CD4-positive, CD25-positive, alpha-beta regulatory T cell (primary cell): Measurements from ENCODE around the gene WNT9A. TPM values are rescaled to one million over a fixed set of nuclear protein-coding genes. Genes with fewer than 3 reads are reported as not detected.

Experiments
- ATAC-seq, 2 donors: fragments of 150-1000 bp; cut with Tn5 transposase; one replicate each; pipeline ENCODE4 v1.10.0; 2021; ENCODE audit warnings: low read depth in 2 of 2, moderate number of reproducible peaks in 2 of 2, moderate library complexity in 1 of 2
- DNase-seq, 3 donors: peaks; one replicate each; pipeline versions ENCODE4 v3.0.0 to v3.0.0-alpha.2; 2012 to 2022; ENCODE audit warnings: mixed read lengths in 1 of 3
- H3K27ac ChIP-seq: one replicate; pipeline ENCODE4 v1.7.0; 2013; ENCODE audit warnings: mild to moderate bottlenecking, low read length; ENCODE audit not compliant: insufficient read depth, poor library complexity, severe bottlenecking
- H3K27me3 ChIP-seq: one replicate; pipeline ENCODE4 v1.7.0; 2013; ENCODE audit warnings: low read length; ENCODE audit not compliant: control insufficient read depth, insufficient read depth
- H3K36me3 ChIP-seq: one replicate; pipeline ENCODE4 v1.7.0; 2013; ENCODE audit warnings: mild to moderate bottlenecking, low read length, moderate library complexity; ENCODE audit not compliant: control insufficient read depth, insufficient read depth
- H3K4me1 ChIP-seq: 2 replicates; pipeline ENCODE4 v1.7.0; 2013; ENCODE audit warnings: mild to moderate bottlenecking, low read length; ENCODE audit not compliant: insufficient read depth, control insufficient read depth, poor library complexity, severe bottlenecking
- H3K4me3 ChIP-seq: one replicate; pipeline ENCODE4 v1.7.0; 2013; ENCODE audit warnings: low read depth, mild to moderate bottlenecking, low read length, moderate library complexity
- H3K9me3 ChIP-seq, 2 experiments: 1 replicate in 1 of 2; 2 replicates in 1 of 2; pipeline ENCODE4 v1.7.0; 2013; ENCODE audit warnings: low read length in 2 of 2, mild to moderate bottlenecking in 1 of 2, moderate library complexity in 1 of 2; ENCODE audit not compliant: control insufficient read depth in 2 of 2
- H3K27ac Mint-ChIP-seq, 3 donors: one replicate each; pipeline ENCODE4 v1.8.0; 2020 to 2022; ENCODE audit warnings: mild to moderate bottlenecking in 3 of 3, mixed read lengths in 3 of 3, moderate library complexity in 2 of 3
- H3K27me3 Mint-ChIP-seq: one replicate; pipeline ENCODE4 v1.8.0; 2022; ENCODE audit warnings: mild to moderate bottlenecking, mixed read lengths
- H3K36me3 Mint-ChIP-seq: one replicate; pipeline ENCODE4 v1.8.0; 2020; ENCODE audit warnings: mixed read lengths
- H3K4me1 Mint-ChIP-seq, 4 donors: one replicate each; pipeline ENCODE4 v1.8.0; 2020 to 2022; ENCODE audit warnings: mixed read lengths in 4 of 4, mild to moderate bottlenecking in 1 of 4
- H3K4me3 Mint-ChIP-seq, 4 donors: one replicate each; pipeline ENCODE4 v1.8.0; 2020 to 2022; ENCODE audit warnings: mild to moderate bottlenecking in 4 of 4, mixed read lengths in 4 of 4, moderate library complexity in 3 of 4
- H3K9me3 Mint-ChIP-seq, 7 donors: one replicate each; pipeline ENCODE4 v1.8.0; 2020 to 2022; ENCODE audit warnings: mixed read lengths in 7 of 7, mild to moderate bottlenecking in 3 of 7, moderate library complexity in 2 of 7
- polyA plus RNA-seq, 4 donors: library from polyadenylated mRNA; unstranded; fragments of 300-500 nt; fragmentation: Illumina TruSeq; gene quantifications; one replicate each; pipeline ENCODE4 v1.2.3, GENCODE V29; 2021
- total RNA-seq: library from RNA; stranded (reverse); gene quantifications from one replicate; pipeline ENCODE4 v1.2.3, GENCODE V29; 2022

The WNT9A gene
- total and polyA plus RNA-seq, 5 donors from 2014 or later = 0.20 TPM; not detected in 4

DNA sequence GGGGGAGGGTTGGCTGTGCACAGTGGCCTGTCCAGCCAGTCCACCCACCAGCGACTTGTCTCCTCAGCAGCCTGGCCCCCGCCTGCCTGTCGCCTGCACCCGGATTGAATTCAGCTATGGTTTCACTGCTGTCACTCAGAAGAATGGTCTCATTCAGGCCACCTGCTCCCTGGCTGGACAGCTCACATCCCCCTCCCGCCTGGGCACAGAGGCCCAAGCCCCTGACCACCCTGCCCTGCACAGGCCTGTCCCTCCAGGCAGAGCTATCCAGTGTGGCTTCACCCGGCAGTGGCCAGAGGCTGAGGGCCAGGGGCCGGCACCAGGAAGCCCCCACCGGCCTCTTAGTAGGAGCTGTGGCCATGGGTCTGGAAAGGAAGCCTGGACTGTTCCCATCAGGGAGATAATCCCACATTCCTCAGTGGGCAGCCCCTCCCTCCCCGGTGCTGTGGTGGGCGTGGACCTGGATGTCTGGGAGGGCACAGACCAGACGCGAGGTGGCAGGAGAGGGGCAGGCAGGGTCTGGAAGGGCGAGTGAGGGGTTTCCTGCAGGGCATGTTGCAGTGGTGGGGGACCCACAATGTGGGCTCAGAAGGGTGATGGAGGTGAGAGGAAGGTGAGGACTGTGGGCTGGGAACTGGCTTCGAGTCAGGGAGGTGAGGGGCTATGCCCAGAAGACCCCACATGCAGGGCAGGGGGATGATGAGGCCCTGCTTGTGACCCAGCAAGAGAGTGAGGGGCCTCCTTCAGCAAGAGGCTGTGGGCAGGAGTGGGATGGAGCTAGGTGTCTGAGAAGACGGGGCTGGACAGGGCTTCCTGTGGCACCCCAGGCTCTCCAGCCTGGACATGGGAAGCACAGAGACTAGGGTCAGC, 30.4 kb downstream of the WNT9A start:
- no peaks in the 10 kb centered on the region for H3K27me3 ChIP-seq
- no peak overlapping the region for H3K4me3 Mint-ChIP-seq
- H3K4me3 ChIP-seq = no peak overlapping the region
- no peaks in the 10 kb centered on the region for H3K36me3 Mint-ChIP-seq
- H3K27me3 Mint-ChIP-seq = peaks cover 1% of the 10 kb centered on the region
- H3K4me1 ChIP-seq = no peaks in the 10 kb centered on the region
- H3K36me3 ChIP-seq = no peaks in the 10 kb centered on the region
- H3K9me3 Mint-ChIP-seq = no peaks in the 10 kb centered on the region
- ATAC-seq (no peak), DNase-seq (no peak)
- H3K9me3 ChIP-seq = no peaks in the 10 kb centered on the region
- H3K27ac Mint-ChIP-seq = no peak overlapping the region
- H3K4me1 Mint-ChIP-seq = peaks cover 0 to 8% (median 3%) of the 10 kb centered on the region in 4 donors
- no peak overlapping the region for H3K27ac ChIP-seq

DNA sequence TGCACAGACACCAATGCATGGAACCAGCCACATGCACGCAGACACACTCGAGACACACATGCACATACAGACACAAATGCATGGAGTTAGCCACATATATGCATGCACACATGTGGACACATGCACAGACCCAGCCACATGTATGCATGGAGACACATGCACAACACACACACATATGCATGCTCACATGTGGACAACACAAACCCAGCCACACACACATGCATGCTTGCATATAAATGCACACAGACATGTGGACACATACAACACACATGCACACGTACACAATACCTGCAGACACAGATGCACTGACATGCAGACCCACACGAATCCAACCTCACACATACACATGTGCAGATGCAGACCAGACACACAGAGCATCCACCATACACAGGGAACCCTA, 31.1 kb downstream of the WNT9A start:
- Histone ChIP-seq H3K4me3 (no peak overlapping the region), H3K36me3 (no peaks in the 10 kb centered on the region), H3K27ac (no peak overlapping the region), H3K27me3 (no peaks in the 10 kb centered on the region), H3K4me1 (no peaks in the 10 kb centered on the region), H3K9me3 (no peaks in the 10 kb centered on the region)
- H3K36me3 Mint-ChIP-seq = no peaks in the 10 kb centered on the region
- H3K27ac Mint-ChIP-seq = no peak overlapping the region
- no peak overlapping the region for H3K4me3 Mint-ChIP-seq
- DNase-seq = no peak
- H3K27me3 Mint-ChIP-seq = peaks cover 4% of the 10 kb centered on the region
- no peak for ATAC-seq
- H3K4me1 Mint-ChIP-seq = peaks cover 0 to 8% (median 3%) of the 10 kb centered on the region in 4 donors
- no peaks in the 10 kb centered on the region for H3K9me3 Mint-ChIP-seq

DNA sequence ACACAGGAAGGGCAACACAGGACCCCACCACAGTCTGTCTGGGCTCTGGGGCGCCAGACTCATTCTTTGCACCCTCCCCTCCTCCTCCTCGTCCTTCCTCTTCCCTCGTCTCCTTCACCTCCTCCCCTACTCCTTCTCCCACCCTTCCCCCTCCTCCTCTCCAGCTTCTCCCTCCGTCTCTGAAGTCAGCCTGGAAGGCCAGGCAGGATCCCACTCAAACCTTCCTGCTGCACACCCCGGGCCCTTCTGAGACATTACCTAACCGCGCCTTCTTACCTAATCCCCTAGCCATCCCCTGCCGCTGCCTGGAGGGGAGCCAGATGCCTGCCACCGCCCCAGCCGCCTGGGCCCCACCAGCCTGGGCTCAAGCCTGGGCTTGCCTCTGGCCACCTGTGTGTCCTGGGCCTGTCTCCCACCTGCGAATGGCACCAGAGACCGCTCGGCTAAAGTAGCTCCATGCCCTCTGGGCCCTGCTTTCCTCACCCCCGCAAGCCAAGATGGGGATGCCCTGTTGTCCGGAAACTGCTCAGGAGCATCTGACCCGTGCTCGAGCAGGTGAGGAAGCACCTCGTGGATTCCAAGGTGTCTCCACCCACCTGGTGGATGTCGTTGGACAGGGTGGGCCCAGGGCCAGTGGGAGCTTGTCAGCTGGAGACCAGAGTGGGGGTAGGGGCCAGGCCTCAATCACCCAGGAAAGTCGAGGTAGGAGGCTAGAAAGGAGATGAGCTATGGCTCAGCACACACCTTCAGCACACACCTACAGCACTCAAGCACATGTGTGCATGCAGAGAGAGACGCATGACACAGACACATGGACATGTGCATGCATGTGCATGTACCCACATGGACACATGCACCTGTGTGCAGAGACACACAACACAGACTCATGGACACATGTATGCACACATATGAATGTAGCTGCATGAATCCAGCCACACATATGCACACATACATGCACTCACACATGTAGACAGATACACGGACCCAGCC, 31.9 kb downstream of the WNT9A start:
- ATAC-seq = no peak
- Mint-ChIP-seq H3K4me1 (peaks cover 0 to 8% (median 3%) of the 10 kb centered on the region in 4 donors), H3K4me3 (no peak overlapping the region), H3K9me3 (no peaks in the 10 kb centered on the region), H3K27me3 (peaks cover 4% of the 10 kb centered on the region), H3K27ac (peak overlapping the region in 1 of 3 donors; percentile 6), H3K36me3 (no peaks in the 10 kb centered on the region)
- Histone ChIP-seq H3K27me3 (no peaks in the 10 kb centered on the region), H3K4me1 (no peaks in the 10 kb centered on the region), H3K36me3 (no peaks in the 10 kb centered on the region), H3K9me3 (no peaks in the 10 kb centered on the region), H3K27ac (no peak overlapping the region), H3K4me3 (no peak overlapping the region)
- DNase-seq = no peak

DNA sequence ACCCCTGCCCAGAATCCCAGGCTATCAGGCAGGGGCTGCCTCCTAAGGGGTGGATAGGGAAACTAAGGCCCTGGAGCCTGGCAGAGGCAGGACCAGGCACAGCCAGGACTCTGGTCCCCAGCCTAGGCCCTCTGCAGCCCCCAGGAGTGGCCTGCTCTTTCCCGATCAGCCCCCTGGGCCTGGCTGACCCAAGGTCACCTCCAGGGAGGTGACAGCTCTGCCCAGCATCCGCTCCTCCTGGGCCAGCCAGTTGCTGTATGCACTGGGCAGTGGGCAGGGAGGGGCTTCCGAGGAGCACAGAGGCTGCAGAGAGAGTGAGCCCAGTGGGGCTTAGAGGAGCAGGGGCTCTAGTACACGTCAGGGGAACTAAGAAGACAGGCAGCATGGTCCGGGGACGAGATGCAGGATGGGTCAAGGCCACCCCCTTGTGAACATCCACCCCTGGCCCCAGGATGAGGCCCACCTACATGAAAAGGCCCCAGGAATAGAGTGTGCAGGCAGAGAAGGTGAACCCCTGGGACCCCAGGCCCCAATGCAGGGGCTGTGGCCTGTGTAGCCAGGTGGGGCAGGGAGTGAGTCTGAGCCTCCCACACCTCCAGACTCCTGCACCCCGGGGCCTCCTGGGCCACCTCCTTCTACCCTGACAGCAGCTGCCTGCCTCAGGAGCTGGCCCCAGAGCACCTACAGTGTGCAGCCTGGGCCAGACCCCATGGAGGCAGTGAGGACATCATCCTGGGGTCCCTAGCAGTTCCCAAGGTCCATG, 32.8 kb downstream of the WNT9A start:
- Mint-ChIP-seq H3K4me1 (peaks cover 0 to 8% (median 3%) of the 10 kb centered on the region in 4 donors), H3K36me3 (no peaks in the 10 kb centered on the region), H3K4me3 (no peak overlapping the region), H3K27ac (no peak overlapping the region), H3K9me3 (no peaks in the 10 kb centered on the region), H3K27me3 (peaks cover 4% of the 10 kb centered on the region)
- Histone ChIP-seq H3K27ac (no peak overlapping the region), H3K27me3 (no peaks in the 10 kb centered on the region), H3K4me3 (no peak overlapping the region), H3K36me3 (no peaks in the 10 kb centered on the region), H3K4me1 (no peaks in the 10 kb centered on the region), H3K9me3 (no peaks in the 10 kb centered on the region)
- no peak for ATAC-seq
- DNase-seq = no peak

DNA sequence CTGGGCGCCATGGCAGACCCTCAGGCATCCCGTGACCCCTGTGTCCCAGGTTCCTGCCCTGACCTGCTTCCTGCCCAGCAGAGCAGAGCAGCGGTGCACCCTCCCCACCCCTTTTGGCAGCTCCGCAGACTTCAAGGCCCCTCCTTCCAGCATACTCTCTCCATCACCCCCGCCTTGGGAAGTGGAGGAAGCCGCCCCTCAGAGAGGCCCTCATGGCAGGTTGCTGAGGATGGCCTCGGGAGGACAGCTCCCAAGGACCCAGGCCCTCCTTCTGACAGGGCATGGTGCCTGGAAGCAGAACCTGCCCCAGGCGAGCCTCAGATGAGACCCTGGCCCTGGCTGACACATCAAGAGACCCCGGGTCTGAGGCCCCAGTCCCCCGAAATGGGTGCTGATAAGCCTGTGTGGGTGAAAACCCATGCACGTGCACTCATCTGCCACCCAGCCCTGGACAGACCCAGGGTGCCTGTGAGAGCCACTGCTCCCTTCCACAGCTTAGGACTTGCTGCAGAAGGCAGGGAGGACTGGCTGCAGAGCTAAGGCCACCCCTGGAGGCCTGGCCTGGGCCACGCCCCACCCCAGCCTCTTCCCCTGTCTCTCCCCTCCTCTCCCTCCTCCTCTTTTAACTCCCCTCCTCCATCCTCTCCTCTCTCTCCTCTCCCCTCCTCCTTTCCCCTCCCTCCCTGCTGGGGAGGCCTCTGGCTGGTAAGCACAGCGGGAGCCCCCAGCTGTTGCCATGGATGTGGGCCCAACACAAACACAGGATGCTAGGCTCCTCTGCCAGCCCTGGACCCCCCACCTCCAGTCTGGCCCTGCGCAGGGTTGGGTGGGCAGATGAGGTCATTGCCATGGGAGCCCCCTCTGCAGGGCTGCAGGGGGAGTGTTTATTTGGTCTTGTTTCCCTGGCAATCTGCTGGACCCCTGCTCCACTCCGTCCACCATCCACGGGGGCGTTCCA, 33.7 kb downstream of the WNT9A start:
- H3K4me3 ChIP-seq = no peak overlapping the region
- H3K4me1 ChIP-seq = no peaks in the 10 kb centered on the region
- Mint-ChIP-seq H3K36me3 (no peaks in the 10 kb centered on the region), H3K9me3 (no peaks in the 10 kb centered on the region), H3K27ac (no peak overlapping the region), H3K4me1 (peaks cover 1 to 6% (median 4%) of the 10 kb centered on the region in 4 donors), H3K4me3 (no peak overlapping the region), H3K27me3 (peaks cover 4% of the 10 kb centered on the region)
- no peaks in the 10 kb centered on the region for H3K27me3 ChIP-seq
- ATAC-seq = no peak
- no peaks in the 10 kb centered on the region for H3K36me3 ChIP-seq
- H3K27ac ChIP-seq = no peak overlapping the region
- DNase-seq = no peak
- no peaks in the 10 kb centered on the region for H3K9me3 ChIP-seq

DNA sequence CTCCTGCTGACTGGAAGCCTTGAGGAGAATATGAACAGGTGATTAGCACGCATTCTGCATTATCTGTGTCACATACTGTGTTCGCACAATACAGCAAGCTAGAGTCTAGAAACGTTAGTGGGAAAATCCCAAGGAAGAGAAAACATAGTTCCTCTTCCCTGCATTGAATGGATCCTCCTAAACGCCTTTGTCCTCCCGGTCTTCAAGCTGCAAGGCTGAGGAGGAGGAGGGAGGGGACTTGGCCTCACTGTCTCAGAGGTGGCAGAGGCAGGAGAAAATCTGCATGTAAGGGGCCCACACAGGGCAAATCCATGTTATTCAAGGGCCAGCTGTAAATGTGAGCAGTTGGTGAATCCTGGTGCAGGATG, 34.4 kb downstream of the WNT9A start:
- H3K9me3 Mint-ChIP-seq = no peaks in the 10 kb centered on the region
- Histone ChIP-seq H3K36me3 (no peaks in the 10 kb centered on the region), H3K9me3 (no peaks in the 10 kb centered on the region), H3K27ac (no peak overlapping the region), H3K4me1 (no peaks in the 10 kb centered on the region), H3K4me3 (no peak overlapping the region), H3K27me3 (no peaks in the 10 kb centered on the region)
- no peaks in the 10 kb centered on the region for H3K36me3 Mint-ChIP-seq
- DNase-seq (no peak), ATAC-seq (no peak)
- H3K4me3 Mint-ChIP-seq = no peak overlapping the region
- H3K27ac Mint-ChIP-seq = no peak overlapping the region
- peaks cover 10% of the 10 kb centered on the region for H3K27me3 Mint-ChIP-seq
- H3K4me1 Mint-ChIP-seq = peaks cover 5 to 6% (median 6%) of the 10 kb centered on the region in 4 donors
